ENCODE data around the gene B3GALT6.
A peak's percentile ranks its signal among the peaks of the same experiment; 100 is the strongest.

Gene B3GALT6

GRCh38 chr1:1272341-1273208 lies 40.5 kb downstream of the B3GALT6 start:
- peak overlapping the region; percentile 97 for H3K14ac ChIP-seq (ENCODE audit: low read length)
- no peak for DNase-seq
- H2BK5ac ChIP-seq (ENCODE audit: low read depth, low read length, poor library complexity): peak overlapping the region; percentile 41
- H3K4me3 ChIP-seq (ENCODE audit: low read depth, low read length): peak overlapping the region; percentile 98
- peak overlapping the region; percentile 79 for H2BK120ac ChIP-seq (ENCODE audit: insufficient read depth, low read length, poor library complexity)
- H4K12ac ChIP-seq (ENCODE audit: low read depth, low read length): peak overlapping the region; percentile 97
- H3K23ac ChIP-seq (ENCODE audit: low read length): no peak overlapping the region
- H3K27ac ChIP-seq (ENCODE audit: low read depth, low read length): no peak overlapping the region
- peak overlapping the region; percentile 84 for H2AK5ac ChIP-seq (ENCODE audit: low read length)
- WGBS (ENCODE audit: extremely low coverage, insufficient coverage, insufficient read length): no CpG with 5 or more reads among the region's 43 CpGs
- peak overlapping the region; percentile 66 for H3K4me2 ChIP-seq (ENCODE audit: low read length)
- peak overlapping the region; percentile 97 for H4K8ac ChIP-seq (ENCODE audit: low read depth, low read length)
- peaks cover 4% of the 10 kb centered on the region for H3K9me3 ChIP-seq (ENCODE audit: insufficient read depth, low read depth, low read length)
- H2AFZ ChIP-seq (ENCODE audit: insufficient read depth, low read length, poor library complexity): peak overlapping the region; percentile 81
- peaks cover 13 to 20% of the 10 kb centered on the region in 2 experiments for H3K4me1 ChIP-seq (ENCODE audit: control insufficient read depth in 1 of 2, insufficient read depth in 2 of 2, low read length in 2 of 2)
- peaks cover 16 to 23% of the 10 kb centered on the region in 2 experiments for H3K36me3 ChIP-seq (ENCODE audit: control insufficient read depth in 1 of 2, insufficient read depth in 2 of 2, low read length in 2 of 2)
- peaks cover 25% of the 10 kb centered on the region for H3K79me2 ChIP-seq (ENCODE audit: control insufficient read depth, insufficient read depth, low read length, poor library complexity)
- peak overlapping the region; percentile 94 for H4K91ac ChIP-seq (ENCODE audit: low read depth, low read length)
- no peaks in the 10 kb centered on the region for H3K27me3 ChIP-seq (ENCODE audit: insufficient read depth, low read length)
- H3K9ac ChIP-seq (ENCODE audit: low read length): peak overlapping the region; percentile 95
- H3K4ac ChIP-seq (ENCODE audit: low read depth, low read length): peak overlapping the region; percentile 88
- peak overlapping the region; percentile 96 for H3K18ac ChIP-seq (ENCODE audit: low read length)
- H2BK12ac ChIP-seq (ENCODE audit: low read length): no peak overlapping the region
- peaks cover 9% of the 10 kb centered on the region for H3K79me1 ChIP-seq (ENCODE audit: low read length)

DNA sequence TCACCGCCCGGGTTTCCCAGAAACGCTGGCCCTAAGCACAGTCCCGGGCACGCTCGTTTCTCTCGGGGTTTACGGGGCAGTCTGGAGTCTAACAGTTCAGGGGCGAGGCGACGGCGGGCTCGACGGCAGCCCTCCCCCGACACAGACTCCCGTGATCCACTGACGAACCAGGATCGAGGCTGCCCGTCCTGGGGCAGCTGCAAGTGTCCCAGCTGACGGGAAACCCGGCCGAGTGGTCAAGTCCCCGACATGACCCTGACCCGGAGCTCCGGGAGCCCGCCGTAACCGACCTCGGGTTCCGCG lies 41.1 kb downstream of the B3GALT6 start:
- Histone ChIP-seq H4K8ac (ENCODE audit: low read depth, low read length) (peak overlapping the region; percentile 97), H3K36me3 (ENCODE audit: control insufficient read depth in 1 of 2, insufficient read depth in 2 of 2, low read length in 2 of 2) (peaks cover 10 to 18% of the 10 kb centered on the region in 2 experiments), H3K4me1 (ENCODE audit: control insufficient read depth in 1 of 2, insufficient read depth in 2 of 2, low read length in 2 of 2) (peaks cover 13 to 20% of the 10 kb centered on the region in 2 experiments), H3K4me2 (ENCODE audit: low read length) (peak overlapping the region; percentile 66), H3K27ac (ENCODE audit: low read depth, low read length) (peak overlapping the region; percentile 46), H2AK5ac (ENCODE audit: low read length) (peak overlapping the region; percentile 84), H3K4ac (ENCODE audit: low read depth, low read length) (peak overlapping the region; percentile 88), H3K18ac (ENCODE audit: low read length) (peak overlapping the region; percentile 96), H4K12ac (ENCODE audit: low read depth, low read length) (peak overlapping the region; percentile 97), H2BK5ac (ENCODE audit: low read depth, low read length, poor library complexity) (peak overlapping the region; percentile 41), H3K9ac (ENCODE audit: low read length) (peak overlapping the region; percentile 95), H3K14ac (ENCODE audit: low read length) (peak overlapping the region; percentile 97), H4K91ac (ENCODE audit: low read depth, low read length) (peak overlapping the region; percentile 94), H3K79me2 (ENCODE audit: control insufficient read depth, insufficient read depth, low read length, poor library complexity) (peaks cover 25% of the 10 kb centered on the region), H3K23ac (ENCODE audit: low read length) (no peak overlapping the region), H2BK120ac (ENCODE audit: insufficient read depth, low read length, poor library complexity) (peak overlapping the region; percentile 79), H3K79me1 (ENCODE audit: low read length) (peaks cover 9% of the 10 kb centered on the region), H3K27me3 (ENCODE audit: insufficient read depth, low read length) (no peaks in the 10 kb centered on the region), H2BK12ac (ENCODE audit: low read length) (peak overlapping the region; percentile 35), H3K9me3 (ENCODE audit: insufficient read depth, low read depth, low read length) (peaks cover 4% of the 10 kb centered on the region), H3K4me3 (ENCODE audit: low read depth, low read length) (peak overlapping the region; percentile 98), H2AFZ (ENCODE audit: insufficient read depth, low read length, poor library complexity) (peak overlapping the region; percentile 81)
- no CpG with 5 or more reads among the region's 31 CpGs for WGBS (ENCODE audit: extremely low coverage, insufficient coverage, insufficient read length)
- no peak for DNase-seq

GRCh38 chr1:1273512-1274298 lies 41.7 kb downstream of the B3GALT6 start, which contains the start of gene UBE2J2:
Gene UBE2J2 (minus strand): TSS chr1:1273854. CDS start chr1:1267992, 5,862 bp downstream.
- Histone ChIP-seq H3K9ac (ENCODE audit: low read length) (peak within 1 kb of the TSS; percentile 95), H2BK120ac (ENCODE audit: insufficient read depth, low read length, poor library complexity) (peak within 1 kb of the TSS; percentile 79), H3K9me3 (ENCODE audit: insufficient read depth, low read depth, low read length) (peaks cover 4% of the 10 kb centered on the region), H2AFZ (ENCODE audit: insufficient read depth, low read length, poor library complexity) (peak within 1 kb of the TSS; percentile 90), H4K91ac (ENCODE audit: low read depth, low read length) (peak within 1 kb of the TSS; percentile 94), H2BK5ac (ENCODE audit: low read depth, low read length, poor library complexity) (peak within 1 kb of the TSS; percentile 41), H2BK12ac (ENCODE audit: low read length) (peak within 1 kb of the TSS; percentile 35), H3K4me3 (ENCODE audit: low read depth, low read length) (peak within 1 kb of the TSS; percentile 98), H3K4ac (ENCODE audit: low read depth, low read length) (peak within 1 kb of the TSS; percentile 88), H3K23ac (ENCODE audit: low read length) (no peak within 1 kb of the TSS), H3K36me3 (ENCODE audit: control insufficient read depth in 1 of 2, insufficient read depth in 2 of 2, low read length in 2 of 2) (peaks cover 5 to 12% of the 10 kb centered on the region in 2 experiments), H4K12ac (ENCODE audit: low read depth, low read length) (peak within 1 kb of the TSS; percentile 97), H3K18ac (ENCODE audit: low read length) (peak within 1 kb of the TSS; percentile 96), H3K79me2 (ENCODE audit: control insufficient read depth, insufficient read depth, low read length, poor library complexity) (peaks cover 25% of the 10 kb centered on the region), H3K27me3 (ENCODE audit: insufficient read depth, low read length) (no peaks in the 10 kb centered on the region), H4K8ac (ENCODE audit: low read depth, low read length) (peak within 1 kb of the TSS; percentile 97), H3K27ac (ENCODE audit: low read depth, low read length) (peak within 1 kb of the TSS; percentile 46), H3K79me1 (ENCODE audit: low read length) (peaks cover 9% of the 10 kb centered on the region), H2AK5ac (ENCODE audit: low read length) (peak within 1 kb of the TSS; percentile 84), H3K14ac (ENCODE audit: low read length) (peak within 1 kb of the TSS; percentile 97), H3K4me2 (ENCODE audit: low read length) (peak within 1 kb of the TSS; percentile 97), H3K4me1 (ENCODE audit: control insufficient read depth in 1 of 2, insufficient read depth in 2 of 2, low read length in 2 of 2) (peaks cover 13 to 20% of the 10 kb centered on the region in 2 experiments)
- WGBS (ENCODE audit: extremely low coverage, insufficient coverage, insufficient read length): no CpG with 5 or more reads among the region's 105 CpGs
- DNase-seq: peak; percentile 75 to 85

GRCh38 chr1:1274299-1274930 lies 42.4 kb downstream of the B3GALT6 start:
- peak overlapping the region; percentile 97 for H3K4me2 ChIP-seq (ENCODE audit: low read length)
- H2AFZ ChIP-seq (ENCODE audit: insufficient read depth, low read length, poor library complexity): peak overlapping the region; percentile 90
- no peak for DNase-seq
- H2BK12ac ChIP-seq (ENCODE audit: low read length): no peak overlapping the region
- peak overlapping the region; percentile 93 for H4K8ac ChIP-seq (ENCODE audit: low read depth, low read length)
- H3K18ac ChIP-seq (ENCODE audit: low read length): peak overlapping the region; percentile 73
- H3K9me3 ChIP-seq (ENCODE audit: insufficient read depth, low read depth, low read length): peaks cover 4% of the 10 kb centered on the region
- H2AK5ac ChIP-seq (ENCODE audit: low read length): peak overlapping the region; percentile 48
- H3K36me3 ChIP-seq (ENCODE audit: control insufficient read depth in 1 of 2, insufficient read depth in 2 of 2, low read length in 2 of 2): peaks cover 5 to 10% of the 10 kb centered on the region in 2 experiments
- no peak overlapping the region for H2BK5ac ChIP-seq (ENCODE audit: low read depth, low read length, poor library complexity)
- peak overlapping the region; percentile 82 for H3K4me3 ChIP-seq (ENCODE audit: low read depth, low read length)
- no CpG with 5 or more reads among the region's 31 CpGs for WGBS (ENCODE audit: extremely low coverage, insufficient coverage, insufficient read length)
- H3K14ac ChIP-seq (ENCODE audit: low read length): peak overlapping the region; percentile 53
- peaks cover 25% of the 10 kb centered on the region for H3K79me2 ChIP-seq (ENCODE audit: control insufficient read depth, insufficient read depth, low read length, poor library complexity)
- H3K27me3 ChIP-seq (ENCODE audit: insufficient read depth, low read length): no peaks in the 10 kb centered on the region
- peak overlapping the region; percentile 72 for H4K91ac ChIP-seq (ENCODE audit: low read depth, low read length)
- H3K4me1 ChIP-seq (ENCODE audit: control insufficient read depth in 1 of 2, insufficient read depth in 2 of 2, low read length in 2 of 2): peaks cover 13 to 20% of the 10 kb centered on the region in 2 experiments
- peak overlapping the region; percentile 34 for H4K12ac ChIP-seq (ENCODE audit: low read depth, low read length)
- peaks cover 9% of the 10 kb centered on the region for H3K79me1 ChIP-seq (ENCODE audit: low read length)
- H3K4ac ChIP-seq (ENCODE audit: low read depth, low read length): no peak overlapping the region
- peak overlapping the region; percentile 71 for H3K9ac ChIP-seq (ENCODE audit: low read length)
- H3K27ac ChIP-seq (ENCODE audit: low read depth, low read length): no peak overlapping the region
- no peak overlapping the region for H3K23ac ChIP-seq (ENCODE audit: low read length)
- H2BK120ac ChIP-seq (ENCODE audit: insufficient read depth, low read length, poor library complexity): peak overlapping the region; percentile 79

Data from trophoblast cell (in vitro differentiated cells and primary cell).